GM18519 (cell line): ENCODE measurements around the gene MEIS3.

Experiments
- ATAC-seq: cut with Tn5 transposase; IDR thresholded peaks from one replicate; pipeline ENCODE4 v1.9.1; 2021; ENCODE audit warnings: mild to moderate bottlenecking, moderate library complexity; ENCODE audit not compliant: unreplicated experiment, low FRiP score

MEIS3 gene

GRCh38 chr19:47419030-47419783 lies at the start of gene MEIS3:
MEIS3 (minus strand) TSS chr19:47419527; CDS start chr19:47419081, 446 bp downstream.
- no peak for ATAC-seq

DNA sequence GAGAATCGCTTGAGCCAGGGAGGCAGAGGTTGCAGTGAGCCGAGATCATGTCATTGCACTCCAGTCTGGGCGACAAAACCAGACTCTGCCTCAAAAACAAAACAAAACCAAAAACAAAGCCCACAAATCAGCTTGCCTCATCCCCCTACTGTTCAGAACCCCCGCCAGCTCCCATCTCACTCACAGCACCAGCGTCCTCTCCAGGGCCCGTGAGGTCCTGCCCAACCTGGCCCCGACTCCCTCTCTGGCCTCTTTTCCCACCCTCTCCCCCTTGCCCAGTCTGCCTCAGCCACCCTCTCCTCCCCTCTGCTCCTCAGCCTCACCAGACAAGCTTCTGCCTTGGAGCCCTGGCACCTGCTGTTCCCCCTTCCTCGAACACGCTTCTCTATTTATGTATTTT lies 48.6 kb upstream of the MEIS3 start:
- no peak for ATAC-seq

- no peak for ATAC-seq
These were observed 46.6 kb upstream of the MEIS3 start for GRCh38 chr19:47465957-47466356.

DNA sequence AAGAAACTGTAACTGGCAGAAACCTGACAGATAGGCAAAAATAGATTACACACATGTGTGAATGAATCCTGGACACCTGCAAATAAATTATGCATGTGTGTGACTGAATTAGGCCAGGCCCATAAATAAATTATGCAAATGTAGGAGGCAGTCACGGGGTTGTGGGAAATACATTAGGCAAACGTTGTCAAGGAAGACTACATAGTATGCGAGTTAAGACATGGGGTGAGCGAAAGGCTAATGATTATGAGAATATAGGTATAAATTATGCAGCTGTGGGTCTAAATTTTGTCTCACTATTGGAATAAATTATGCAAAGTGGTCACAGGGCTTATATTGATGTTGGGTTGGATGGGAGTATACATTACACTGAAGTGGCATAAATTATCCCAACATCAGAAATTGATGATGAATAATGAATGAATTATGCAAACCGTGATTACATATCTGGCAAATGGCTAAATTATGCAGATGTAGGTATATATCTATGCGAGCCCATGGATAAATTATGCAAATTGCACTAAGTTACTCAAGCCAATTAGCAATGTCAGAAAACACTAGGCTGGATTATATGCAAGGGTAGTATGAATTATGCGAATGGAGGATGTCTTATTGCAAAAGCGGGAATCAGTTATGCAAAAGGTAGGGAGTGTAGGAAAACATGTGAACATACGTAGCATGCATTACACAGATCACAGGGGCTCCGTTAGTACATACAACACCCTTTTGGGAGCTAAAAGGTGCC lies 45.5 kb upstream of the MEIS3 start:
- no peak for ATAC-seq

- no peak for ATAC-seq
These were observed 42.5 kb upstream of the MEIS3 start for GRCh38 chr19:47461876-47462275.

GRCh38 chr19:47459477-47459876 lies 40.1 kb upstream of the MEIS3 start:
- no peak for ATAC-seq

GRCh38 chr19:47458672-47459071 lies 39.3 kb upstream of the MEIS3 start:
- ATAC-seq, result no peak

DNA sequence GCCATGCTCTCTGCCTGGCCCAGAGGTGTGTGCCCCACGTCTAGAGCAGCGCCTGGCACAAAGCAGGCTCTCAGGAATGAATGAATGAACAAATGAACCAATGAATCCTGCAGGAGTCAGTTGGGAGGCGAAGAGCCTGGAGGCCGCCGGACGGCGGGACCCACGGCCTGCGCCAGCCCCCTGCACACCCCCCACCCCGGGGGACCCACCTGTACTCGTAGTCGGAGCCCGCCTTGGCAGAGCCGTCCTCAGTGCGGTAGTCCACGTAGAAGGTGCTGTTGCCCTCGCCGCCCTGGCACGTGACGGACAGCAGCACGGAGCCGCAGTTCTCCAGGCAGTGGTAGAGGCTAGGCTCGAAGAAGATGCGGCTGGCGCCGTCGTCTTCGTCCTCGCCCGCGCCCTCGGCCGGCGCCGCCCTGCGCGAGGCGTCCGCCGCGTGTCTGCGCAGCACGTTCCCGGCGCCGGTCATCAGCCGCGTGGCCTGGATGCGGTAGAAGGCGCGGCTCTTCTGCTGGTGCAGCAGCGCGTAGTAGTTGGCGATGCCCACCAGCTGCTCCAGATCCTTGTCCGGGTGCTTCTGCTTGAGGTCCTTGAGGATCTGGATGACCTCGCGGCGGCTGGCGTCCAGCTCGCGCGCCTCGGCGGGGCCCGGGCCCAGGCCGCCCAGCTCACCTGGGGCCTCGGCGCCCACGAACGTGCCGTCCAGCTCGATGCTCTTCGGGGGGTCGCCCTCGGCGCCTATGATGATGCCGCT lies 37.6 kb upstream of the MEIS3 start:
- no peak for ATAC-seq

DNA sequence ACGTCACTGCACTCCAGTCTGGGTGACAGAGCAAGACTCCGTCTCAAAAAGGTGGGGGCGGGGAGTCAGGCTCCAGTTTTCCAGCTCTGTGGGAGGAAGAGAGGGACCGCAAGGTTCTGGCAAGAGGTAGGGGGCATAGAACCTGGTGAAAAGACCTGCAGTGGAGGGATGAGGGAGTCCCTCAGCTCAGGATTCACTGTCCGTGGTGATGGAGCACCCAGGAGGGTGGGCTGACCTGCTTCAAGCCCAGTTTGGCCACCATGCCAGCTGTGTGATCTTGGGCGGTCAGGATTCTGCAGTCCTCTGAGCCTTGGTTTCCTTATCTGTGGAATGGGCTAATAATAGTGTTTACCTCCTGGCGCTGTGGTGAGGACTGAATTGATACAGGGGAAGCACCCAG lies 31.2 kb upstream of the MEIS3 start:
- ATAC-seq, result no peak

- no peak for ATAC-seq
These were observed 29.0 kb upstream of the MEIS3 start for GRCh38 chr19:47448360-47448727.

- ATAC-seq, result no peak
These were observed 28.4 kb upstream of the MEIS3 start for GRCh38 chr19:47447470-47448359.

DNA sequence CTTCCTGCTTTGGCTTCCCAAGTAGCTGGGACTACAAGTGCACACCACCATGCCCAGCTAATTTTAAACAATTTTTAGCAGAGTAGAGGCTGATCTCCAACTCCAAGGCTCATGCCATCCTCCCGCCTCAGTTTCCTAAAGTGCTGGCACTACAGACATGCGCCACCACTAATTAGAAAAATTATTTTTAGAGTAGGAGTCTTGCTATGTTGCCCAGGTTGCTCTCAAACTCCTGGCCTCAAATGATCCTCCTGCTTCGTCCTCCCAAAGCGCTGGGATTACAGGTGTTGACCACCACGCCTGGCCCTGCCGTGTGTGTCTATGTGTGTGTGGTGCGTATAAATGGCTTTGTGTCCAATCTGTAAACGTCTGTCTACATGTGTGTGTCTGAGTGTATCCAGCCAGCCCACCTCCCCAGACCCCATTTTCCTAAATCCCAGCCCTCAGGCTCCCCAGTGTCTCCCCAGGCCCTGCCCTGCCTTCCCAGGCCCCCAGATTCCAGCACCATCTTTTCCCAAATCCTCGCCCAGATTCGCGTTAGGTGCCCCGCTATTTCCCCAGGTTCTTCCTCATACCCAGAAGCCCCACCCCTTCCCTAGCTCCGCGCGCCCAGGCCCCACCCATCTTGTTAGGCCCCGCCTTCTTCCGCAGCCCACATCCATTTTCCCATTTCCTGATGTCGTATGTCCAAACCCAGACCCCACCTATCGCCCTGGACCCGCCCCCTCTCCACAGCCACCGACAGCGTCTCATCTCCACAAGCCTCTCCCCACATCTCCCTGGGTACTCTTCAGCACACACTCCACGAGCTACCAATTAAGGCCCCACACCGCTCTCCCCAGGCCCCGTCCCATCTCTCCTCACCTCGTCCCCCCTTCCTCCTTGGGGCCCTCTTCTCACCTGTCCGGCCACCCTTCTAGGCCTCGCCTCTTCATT lies 27.5 kb upstream of the MEIS3 start:
- ATAC-seq, result no peak

GRCh38 chr19:47445937-47446402 lies 26.6 kb upstream of the MEIS3 start:
- no peak for ATAC-seq

DNA sequence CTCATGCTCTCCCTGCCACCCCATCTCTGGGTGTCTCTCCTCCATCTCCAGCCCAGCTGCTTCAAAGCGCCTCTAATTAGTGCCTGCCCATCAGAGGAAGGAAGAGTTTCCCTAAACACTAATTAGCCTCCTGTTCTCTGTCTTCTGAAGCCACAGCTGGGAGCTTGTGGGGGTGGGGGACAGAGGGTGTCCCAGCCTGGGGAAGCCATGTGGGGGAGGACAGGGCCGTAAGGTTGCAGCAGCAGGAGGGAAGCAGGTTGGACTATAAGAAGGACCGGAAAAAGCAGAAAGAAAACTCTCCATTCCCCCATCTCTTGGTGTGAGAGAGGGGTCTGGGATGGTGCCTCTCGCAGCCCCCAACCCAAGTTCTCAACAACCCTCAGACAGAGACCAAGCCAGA lies 26.2 kb upstream of the MEIS3 start:
- ATAC-seq, result no peak

DNA sequence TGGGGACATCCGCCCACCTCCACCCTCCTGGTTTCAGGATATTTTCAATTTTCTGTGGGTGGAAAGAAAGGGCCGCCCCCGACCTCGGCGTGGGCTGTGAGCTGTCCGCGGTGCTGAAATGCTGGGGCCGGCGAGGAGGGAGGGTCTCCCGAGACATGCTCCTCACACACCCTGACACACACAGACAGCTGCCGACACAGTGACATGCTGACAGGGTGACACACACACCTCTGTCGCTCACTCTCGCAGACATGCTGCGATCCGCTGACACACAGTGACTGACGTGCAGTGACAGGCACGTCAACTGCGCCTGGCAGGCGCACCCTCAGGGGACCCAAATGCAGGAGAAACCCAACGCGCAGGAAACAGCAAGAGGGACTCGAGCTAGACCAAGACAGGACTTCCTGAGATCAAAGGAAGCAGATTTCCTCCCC lies 25.1 kb upstream of the MEIS3 start:
- no peak for ATAC-seq

- ATAC-seq, result no peak
These were observed 24.0 kb upstream of the MEIS3 start for GRCh38 chr19:47443331-47443730.

- no peak for ATAC-seq
These were observed 19.5 kb upstream of the MEIS3 start for GRCh38 chr19:47438793-47439220.

- ATAC-seq, result no peak
These were observed 18.2 kb upstream of the MEIS3 start for GRCh38 chr19:47437500-47437899.
